ENCODE data around the gene FOXK2. TPM values are rescaled to one million over a fixed set of nuclear protein-coding genes. Genes with fewer than 3 reads are reported as not detected.
"Not testable (repeated sequence)": the region's sequence is repeated elsewhere in the genome, so short reads cannot be mapped to it uniquely, and the experiment has no call there.

The FOXK2 gene
- total RNA-seq, 4 donors from 2014 or later, result 40.6 to 67.7 (median 61.1) TPM

- peaks cover 0 to 32% (median 4%) of the 10 kb centered on the region in 4 donors for H3K4me1 ChIP-seq
- H3K4me3 ChIP-seq, result no peak overlapping the region
- H3K9me3 ChIP-seq, result no peaks in the 10 kb centered on the region
- DNase-seq, result no peak
- TF ChIP-seq CTCF (IDR thresholded peaks at IDR 0.05), result no peak
- TF ChIP-seq POLR2A (IDR thresholded peaks at IDR 0.05), result no peak
- H3K36me3 ChIP-seq, result no peaks in the 10 kb centered on the region
- H3K27me3 ChIP-seq, result no peaks in the 10 kb centered on the region
- no peak overlapping the region for H3K27ac ChIP-seq
These were observed 33.0 kb downstream of the FOXK2 start for GRCh38 chr17:82552580-82552979.

GRCh38 chr17:82553210-82553930 lies 33.8 kb downstream of the FOXK2 start:
- peaks cover 0 to 32% (median 4%) of the 10 kb centered on the region in 4 donors for H3K4me1 ChIP-seq
- peak overlapping the region in 1 of 4 donors; percentile 69 for H3K27ac ChIP-seq
- no peak for DNase-seq
- no peaks in the 10 kb centered on the region for H3K36me3 ChIP-seq
- no peak overlapping the region for H3K4me3 ChIP-seq
- H3K27me3 ChIP-seq, result no peaks in the 10 kb centered on the region
- TF ChIP-seq POLR2A (IDR thresholded peaks at IDR 0.05), result no peak
- no peak for TF ChIP-seq CTCF (IDR thresholded peaks at IDR 0.05)
- H3K9me3 ChIP-seq, result no peaks in the 10 kb centered on the region

DNA sequence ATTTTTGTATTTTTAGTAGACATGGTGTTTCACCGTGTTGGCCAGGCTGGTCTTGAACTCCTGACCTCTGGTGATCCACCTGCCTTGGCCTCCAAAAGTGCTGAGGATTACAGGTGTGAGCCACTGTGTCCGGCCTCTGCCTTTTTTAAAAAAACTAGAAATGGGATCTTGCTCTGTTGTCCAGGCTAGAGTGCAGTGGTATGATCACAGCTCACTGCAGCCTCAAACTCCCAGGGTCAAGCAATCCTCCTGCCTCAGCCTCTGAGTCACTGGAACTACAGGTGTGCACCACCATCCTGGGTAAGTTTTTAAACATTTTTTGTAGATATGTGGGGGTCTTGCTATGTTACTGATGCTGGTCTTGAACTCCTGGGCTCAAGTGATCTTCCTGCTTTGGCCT lies 38.0 kb downstream of the FOXK2 start:
- H3K9me3 ChIP-seq, H3K4me3 ChIP-seq, H3K27me3 ChIP-seq, DNase-seq, H3K36me3 ChIP-seq, H3K27ac ChIP-seq: not testable (repeated sequence)
- peaks cover 0 to 47% (median 3%) of the 10 kb centered on the region in 4 donors for H3K4me1 ChIP-seq

DNA sequence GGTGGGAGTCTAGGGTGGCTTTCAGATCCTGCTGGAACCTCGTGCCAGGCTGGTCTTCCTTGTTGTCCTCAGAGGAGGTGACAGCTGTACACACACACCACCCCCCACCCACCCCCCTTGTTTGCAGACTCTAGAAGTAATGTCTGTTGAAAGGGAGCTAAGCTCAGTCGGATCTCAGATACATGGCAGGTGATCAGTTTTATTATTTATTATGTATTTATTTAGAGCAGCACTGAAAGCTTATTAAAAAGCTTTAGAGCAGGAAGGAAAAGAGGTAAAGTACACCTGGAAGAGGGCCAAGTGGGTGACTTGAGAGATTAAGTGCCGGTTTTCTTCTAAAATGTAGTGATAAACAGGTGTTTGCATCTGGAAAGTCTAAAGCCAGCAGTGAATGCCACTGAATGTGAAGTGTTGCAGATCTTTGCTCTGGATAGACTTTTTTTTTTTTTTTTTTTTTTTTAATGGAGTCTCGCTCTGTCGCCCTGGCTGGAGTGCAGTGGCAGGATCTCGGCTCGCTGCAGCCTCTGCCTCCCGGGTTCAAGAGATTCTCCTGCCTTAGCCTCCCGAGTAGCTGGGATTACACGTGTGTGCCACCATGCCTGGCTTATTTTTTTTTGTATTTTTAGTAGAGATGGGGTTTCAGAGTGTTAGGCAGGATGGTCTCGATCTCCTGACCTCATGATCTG lies 40.2 kb downstream of the FOXK2 start:
- Histone ChIP-seq H3K27me3 (no peaks in the 10 kb centered on the region), H3K9me3 (no peaks in the 10 kb centered on the region), H3K27ac (peak overlapping the region in 1 of 4 donors; percentile 39), H3K4me3 (no peak overlapping the region), H3K4me1 (peaks cover 0 to 41% (median 3%) of the 10 kb centered on the region in 4 donors), H3K36me3 (no peaks in the 10 kb centered on the region)
- no peak for DNase-seq
- TF ChIP-seq POLR2A (IDR thresholded peaks at IDR 0.05) (no peak), CTCF (IDR thresholded peaks at IDR 0.05) (no peak)

DNA sequence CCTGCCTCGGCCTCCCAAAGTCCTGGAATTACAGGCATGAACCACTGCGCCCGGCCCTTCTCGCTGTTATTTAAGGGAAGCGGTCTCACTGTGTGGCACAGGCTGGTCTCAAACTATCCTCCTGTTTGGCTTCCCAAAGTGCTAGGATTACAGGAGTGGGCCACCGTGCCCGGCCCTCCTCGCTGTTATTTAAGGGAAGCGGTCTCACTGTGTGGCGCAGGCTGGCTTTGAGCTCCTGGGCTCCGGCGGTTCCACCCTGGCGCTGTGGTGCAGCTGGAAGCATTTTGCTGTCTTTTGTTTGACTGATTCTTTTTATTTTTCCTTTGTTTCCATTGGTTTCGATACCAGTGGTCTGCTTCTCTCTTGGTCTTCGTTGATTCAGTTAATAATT lies 40.7 kb downstream of the FOXK2 start:
- DNase-seq, result no peak
- H3K27ac ChIP-seq, result peak overlapping the region in 1 of 4 donors; percentile 9
- TF ChIP-seq CTCF (IDR thresholded peaks at IDR 0.05), result no peak
- TF ChIP-seq POLR2A (IDR thresholded peaks at IDR 0.05), result no peak
- no peaks in the 10 kb centered on the region for H3K27me3 ChIP-seq
- H3K4me3 ChIP-seq, result no peak overlapping the region
- no peaks in the 10 kb centered on the region for H3K9me3 ChIP-seq
- H3K36me3 ChIP-seq, result peaks cover 0 to 3% (median 0%) of the 10 kb centered on the region in 3 donors
- H3K4me1 ChIP-seq, result peaks cover 0 to 41% (median 3%) of the 10 kb centered on the region in 4 donors

- Histone ChIP-seq H3K27me3 (no peaks in the 10 kb centered on the region), H3K27ac (no peak overlapping the region), H3K36me3 (peaks cover 0 to 7% (median 0%) of the 10 kb centered on the region in 3 donors), H3K9me3 (no peaks in the 10 kb centered on the region), H3K4me3 (no peak overlapping the region), H3K4me1 (peaks cover 0 to 47% (median 3%) of the 10 kb centered on the region in 4 donors)
- TF ChIP-seq POLR2A (IDR thresholded peaks at IDR 0.05) (no peak), CTCF (IDR thresholded peaks at IDR 0.05) (no peak)
- no peak for DNase-seq
These were observed 41.4 kb downstream of the FOXK2 start for GRCh38 chr17:82560802-82561428.
